Colonic mucosa (tissue), 4 donors: ENCODE measurements around the gene RAB40A. TPM values are rescaled to one million over a fixed set of nuclear protein-coding genes. Genes with fewer than 3 reads are reported as not detected.
"Not testable (repeated sequence)": the region's sequence is repeated elsewhere in the genome, so short reads cannot be mapped to it uniquely, and the experiment has no call there.

Experiments used
- DNase-seq: peaks from one replicate; pipeline ENCODE4 v3.0.0-alpha.2; 2020
- H3K27ac ChIP-seq: fragments of 200-600 bp; one replicate; pipeline ENCODE4 v1.8.0; 2021
- H3K27me3 ChIP-seq: fragments of 200-600 bp; one replicate; pipeline ENCODE4 v1.8.0; 2021
- H3K36me3 ChIP-seq: fragments of 200-600 bp; one replicate; pipeline ENCODE4 v1.8.0; 2021
- H3K4me1 ChIP-seq: fragments of 200-600 bp; one replicate; pipeline ENCODE4 v1.8.0; 2021; ENCODE audit warnings: mild to moderate bottlenecking
- H3K4me3 ChIP-seq: fragments of 200-600 bp; one replicate; pipeline ENCODE4 v1.8.0; 2021
- H3K9ac ChIP-seq, 2 donors: one replicate each; pipeline ENCODE4 v1.7.0; 2013; ENCODE audit warnings: control low read depth in 2 of 2, low read depth in 2 of 2, low read length in 2 of 2
- H3K9me3 ChIP-seq: fragments of 200-600 bp; one replicate; pipeline ENCODE4 v1.8.0; 2021
- intact Hi-C: fragments of 100-400 bp; cut with DNase I; formaldehyde crosslinking; loops from one replicate; pipeline ENCODE4 v1.14.1; 2022
- total RNA-seq, 2 donors: library from RNA; stranded (reverse); fragmentation: NEBNext Ultra II Directional in 1 of 2; extraction: Animal tissue kit (Norgen Biotek cat#: 25700) in 1 of 2; gene quantifications; one replicate each; pipeline ENCODE4 v1.2.1, GENCODE V29; 2021
- TF ChIP-seq, protein P1 (sequence below): fragments of 200-600 bp; IDR thresholded peaks from one replicate; pipeline ENCODE4 v1.8.0; 2022; ENCODE audit warnings: antibody characterized with exemption, mild to moderate bottlenecking
- donor health status: healthy.
- donor health status: DM: no; HTN: no; CAD: no.
- donor health status: DM: no; HTN: no; CAD: no.

The RAB40A gene
- total RNA-seq, 2 donors from 2014 or later = 0.10 to 0.16 TPM

- H3K9ac ChIP-seq = no peak overlapping the region
- no peaks in the 10 kb centered on the region for H3K4me1 ChIP-seq
- no peak overlapping the region for H3K27ac ChIP-seq
- no peaks in the 10 kb centered on the region for H3K36me3 ChIP-seq
- H3K27me3 ChIP-seq = no peaks in the 10 kb centered on the region
- no peak overlapping the region for H3K4me3 ChIP-seq
- DNase-seq = no peak
- no peaks in the 10 kb centered on the region for H3K9me3 ChIP-seq
- intact Hi-C loops = no loop called here
- TF ChIP-seq, protein P1, sequence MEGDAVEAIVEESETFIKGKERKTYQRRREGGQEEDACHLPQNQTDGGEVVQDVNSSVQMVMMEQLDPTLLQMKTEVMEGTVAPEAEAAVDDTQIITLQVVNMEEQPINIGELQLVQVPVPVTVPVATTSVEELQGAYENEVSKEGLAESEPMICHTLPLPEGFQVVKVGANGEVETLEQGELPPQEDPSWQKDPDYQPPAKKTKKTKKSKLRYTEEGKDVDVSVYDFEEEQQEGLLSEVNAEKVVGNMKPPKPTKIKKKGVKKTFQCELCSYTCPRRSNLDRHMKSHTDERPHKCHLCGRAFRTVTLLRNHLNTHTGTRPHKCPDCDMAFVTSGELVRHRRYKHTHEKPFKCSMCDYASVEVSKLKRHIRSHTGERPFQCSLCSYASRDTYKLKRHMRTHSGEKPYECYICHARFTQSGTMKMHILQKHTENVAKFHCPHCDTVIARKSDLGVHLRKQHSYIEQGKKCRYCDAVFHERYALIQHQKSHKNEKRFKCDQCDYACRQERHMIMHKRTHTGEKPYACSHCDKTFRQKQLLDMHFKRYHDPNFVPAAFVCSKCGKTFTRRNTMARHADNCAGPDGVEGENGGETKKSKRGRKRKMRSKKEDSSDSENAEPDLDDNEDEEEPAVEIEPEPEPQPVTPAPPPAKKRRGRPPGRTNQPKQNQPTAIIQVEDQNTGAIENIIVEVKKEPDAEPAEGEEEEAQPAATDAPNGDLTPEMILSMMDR = no peak
These were observed 20.5 kb downstream of the RAB40A start for GRCh38 chrX:103498786-103499185.

DNA sequence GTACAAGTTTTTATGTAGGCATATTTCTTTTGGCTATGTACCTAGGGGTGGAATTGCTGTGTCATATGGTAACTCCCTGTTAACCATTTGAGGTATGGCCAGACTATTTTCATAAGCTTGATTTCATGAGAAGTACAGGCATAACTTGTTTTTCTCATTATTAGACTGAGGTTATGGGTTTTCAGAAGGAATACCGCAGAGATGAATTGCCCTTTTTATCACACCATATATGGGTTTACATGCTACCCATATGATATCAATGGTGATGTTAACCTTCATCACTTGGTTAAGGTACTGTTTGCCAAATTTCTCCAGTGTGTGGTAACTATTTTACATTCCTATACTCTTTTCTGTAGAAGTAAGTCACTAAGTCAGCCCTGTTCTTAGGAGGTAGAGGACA lies 23.5 kb downstream of the RAB40A start:
- Histone ChIP-seq H3K9ac (no peak overlapping the region), H3K27ac (no peak overlapping the region), H3K4me3 (no peak overlapping the region), H3K4me1 (no peaks in the 10 kb centered on the region), H3K27me3 (no peaks in the 10 kb centered on the region), H3K36me3 (no peaks in the 10 kb centered on the region), H3K9me3 (no peaks in the 10 kb centered on the region)
- TF ChIP-seq, protein P1 = no peak
- intact Hi-C loops = no loop called here
- no peak for DNase-seq

- H3K27me3 ChIP-seq, H3K36me3 ChIP-seq, H3K9ac ChIP-seq, DNase-seq, H3K9me3 ChIP-seq, H3K4me1 ChIP-seq, H3K4me3 ChIP-seq, H3K27ac ChIP-seq, intact Hi-C loops: not testable (repeated sequence)
These were observed 25.7 kb downstream of the RAB40A start for GRCh38 chrX:103493578-103493977.

- H3K27ac ChIP-seq, intact Hi-C loops, H3K27me3 ChIP-seq, H3K36me3 ChIP-seq, H3K9ac ChIP-seq, H3K4me1 ChIP-seq, H3K9me3 ChIP-seq, H3K4me3 ChIP-seq: not testable (repeated sequence)
- peak; percentile 41 for DNase-seq
- TF ChIP-seq, protein P1 = peak; percentile 34
These were observed 29.6 kb downstream of the RAB40A start for GRCh38 chrX:103489733-103490132.

GRCh38 chrX:103488794-103489193 lies 30.5 kb downstream of the RAB40A start:
- Histone ChIP-seq H3K4me1 (no peaks in the 10 kb centered on the region), H3K9me3 (no peaks in the 10 kb centered on the region), H3K27me3 (no peaks in the 10 kb centered on the region), H3K36me3 (no peaks in the 10 kb centered on the region), H3K27ac (no peak overlapping the region), H3K9ac (no peak overlapping the region), H3K4me3 (no peak overlapping the region)
- TF ChIP-seq, protein P1 = no peak
- no peak for DNase-seq
- intact Hi-C loops = no loop called here

DNA sequence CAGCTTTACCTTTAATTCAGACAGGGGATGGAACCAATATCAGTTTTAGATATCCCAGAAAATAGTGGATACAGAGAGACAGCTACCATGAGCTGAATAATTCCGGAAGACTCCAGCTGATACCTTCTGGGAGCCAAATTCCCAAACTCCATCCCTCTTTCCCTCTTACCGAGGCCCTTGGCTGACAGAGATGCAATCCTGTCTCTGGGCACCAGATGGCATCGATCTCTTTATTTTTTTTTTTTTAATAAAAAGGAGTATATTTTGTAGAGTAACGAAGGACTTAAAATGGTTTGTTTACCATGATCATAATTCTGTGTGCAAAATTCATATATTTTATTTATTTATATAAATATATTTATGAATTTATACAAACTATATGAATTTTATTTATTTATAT lies 31.0 kb downstream of the RAB40A start:
- Histone ChIP-seq H3K4me1 (no peaks in the 10 kb centered on the region), H3K27ac (no peak overlapping the region), H3K4me3 (no peak overlapping the region), H3K9me3 (no peaks in the 10 kb centered on the region), H3K36me3 (no peaks in the 10 kb centered on the region), H3K9ac (no peak overlapping the region), H3K27me3 (no peaks in the 10 kb centered on the region)
- TF ChIP-seq, protein P1 = no peak
- no peak for DNase-seq
- intact Hi-C loops = no loop called here
